ENCODE measurements around the gene PKP3. TPM values are rescaled to one million over a fixed set of nuclear protein-coding genes. Genes with fewer than 3 reads are reported as not detected.
"Not testable (repeated sequence)": the region's sequence is repeated elsewhere in the genome, so short reads cannot be mapped to it uniquely, and the experiment has no call there.

PKP3 gene
- total and polyA plus RNA-seq, 12 donors: 0.13 to 3.0 (median 0.72) TPM

DNA sequence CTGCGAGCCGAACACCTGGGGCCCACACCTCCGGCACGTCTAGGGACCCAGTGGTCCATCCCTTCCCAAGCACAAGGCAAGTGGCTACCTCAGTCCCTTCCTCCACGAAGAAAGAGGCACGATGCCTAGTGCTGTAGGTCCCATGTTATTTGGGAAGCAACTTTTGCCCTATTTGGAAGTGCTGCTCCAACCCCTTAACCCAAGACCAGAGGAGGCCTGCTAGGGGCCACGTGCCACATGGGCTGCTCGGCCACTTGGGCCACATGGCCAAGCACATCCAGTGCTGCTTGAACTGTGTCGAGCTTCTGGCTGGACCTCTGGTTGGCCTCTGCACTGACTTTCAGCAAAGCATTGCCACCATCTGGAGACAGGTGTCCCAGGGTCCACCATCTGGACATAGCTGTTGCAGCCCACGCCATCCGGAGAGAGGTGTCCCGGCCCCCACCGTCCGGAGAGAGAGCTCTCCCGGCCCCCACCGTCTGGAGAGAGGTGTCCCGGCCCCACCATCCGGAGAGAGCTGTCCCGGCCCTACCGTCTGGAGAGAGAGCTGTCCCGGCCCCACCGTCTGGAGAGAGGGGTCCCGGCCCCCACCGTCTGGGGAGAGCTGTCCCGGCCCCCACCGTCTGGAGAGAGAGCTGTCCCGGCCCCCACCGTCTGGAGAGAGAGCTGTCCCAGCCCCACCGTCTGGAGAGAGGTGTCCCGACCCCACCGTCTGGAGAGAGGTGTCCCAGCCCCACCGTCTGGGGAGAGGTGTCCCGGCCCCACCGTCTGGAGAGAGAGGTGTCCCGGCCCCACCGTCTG is 31.2 kb upstream of the PKP3 start:
- no peaks in the 10 kb centered on the region for H3K36me3 ChIP-seq
- H3K9me3 ChIP-seq: peaks cover 0 to 16% (median 0%) of the 10 kb centered on the region in 11 donors
- TF ChIP-seq, protein P1, sequence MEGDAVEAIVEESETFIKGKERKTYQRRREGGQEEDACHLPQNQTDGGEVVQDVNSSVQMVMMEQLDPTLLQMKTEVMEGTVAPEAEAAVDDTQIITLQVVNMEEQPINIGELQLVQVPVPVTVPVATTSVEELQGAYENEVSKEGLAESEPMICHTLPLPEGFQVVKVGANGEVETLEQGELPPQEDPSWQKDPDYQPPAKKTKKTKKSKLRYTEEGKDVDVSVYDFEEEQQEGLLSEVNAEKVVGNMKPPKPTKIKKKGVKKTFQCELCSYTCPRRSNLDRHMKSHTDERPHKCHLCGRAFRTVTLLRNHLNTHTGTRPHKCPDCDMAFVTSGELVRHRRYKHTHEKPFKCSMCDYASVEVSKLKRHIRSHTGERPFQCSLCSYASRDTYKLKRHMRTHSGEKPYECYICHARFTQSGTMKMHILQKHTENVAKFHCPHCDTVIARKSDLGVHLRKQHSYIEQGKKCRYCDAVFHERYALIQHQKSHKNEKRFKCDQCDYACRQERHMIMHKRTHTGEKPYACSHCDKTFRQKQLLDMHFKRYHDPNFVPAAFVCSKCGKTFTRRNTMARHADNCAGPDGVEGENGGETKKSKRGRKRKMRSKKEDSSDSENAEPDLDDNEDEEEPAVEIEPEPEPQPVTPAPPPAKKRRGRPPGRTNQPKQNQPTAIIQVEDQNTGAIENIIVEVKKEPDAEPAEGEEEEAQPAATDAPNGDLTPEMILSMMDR (IDR thresholded peaks at IDR 0.05): no peak
- no peak for ATAC-seq
- no peak for DNase-seq
- H3K27ac ChIP-seq: no peak overlapping the region
- no peaks in the 10 kb centered on the region for H3K4me1 ChIP-seq
- no peak overlapping the region for H3K4me3 ChIP-seq
- WGBS, 2 donors: 81 to 84% methylated on average over 24 to 36 of the region's 36 CpGs
- intact Hi-C loops (cut with DNase I): loop anchor here in 3 of 10 donors (10.0 kb wide), 2 partner anchors 82 to 108 kb away; partner anchors contain the start of gene ANO9 (in 1 of the 3)
- peaks cover 8 to 41% (median 38%) of the 10 kb centered on the region in 7 donors for H3K27me3 ChIP-seq

GRCh38 chr11:363443-363805 is 30.6 kb upstream of the PKP3 start:
- intact Hi-C loops (cut with DNase I): loop anchor here in 3 of 10 donors (10.0 kb wide), 2 partner anchors 81 to 109 kb away; partner anchors contain the start of gene ANO9 (in 1 of the 3)
- H3K4me1 ChIP-seq, H3K27ac ChIP-seq, H3K4me3 ChIP-seq, DNase-seq, H3K36me3 ChIP-seq, ATAC-seq: not testable (repeated sequence)
- Histone ChIP-seq H3K27me3 (peaks cover 8 to 47% (median 44%) of the 10 kb centered on the region in 7 donors), H3K9me3 (peaks cover 0 to 16% (median 0%) of the 10 kb centered on the region in 11 donors)
- 75 to 79% methylated on average over 21 to 22 of the region's 22 CpGs for WGBS, 2 donors

GRCh38 chr11:363948-364761 is 29.9 kb upstream of the PKP3 start:
- Histone ChIP-seq H3K36me3 (no peaks in the 10 kb centered on the region), H3K4me1 (peaks cover 0 to 10% (median 8%) of the 10 kb centered on the region in 9 donors), H3K4me3 (no peak overlapping the region), H3K9me3 (peaks cover 0 to 16% (median 0%) of the 10 kb centered on the region in 11 donors), H3K27me3 (peaks cover 8 to 52% (median 50%) of the 10 kb centered on the region in 7 donors), H3K27ac (no peak overlapping the region)
- DNase-seq (no peak), ATAC-seq (peak in 4 of 8 donors; percentile 25 to 57 (median 38))
- intact Hi-C loops (cut with DNase I): loop anchor here in 3 of 10 donors (10.0 kb wide), 2 partner anchors 81 to 109 kb away; partner anchors contain the start of gene ANO9 (in 1 of the 3)
- WGBS, 2 donors: 70 to 71% methylated on average over 24 of the region's 24 CpGs
- TF ChIP-seq, protein P1 (IDR thresholded peaks at IDR 0.05): peak in 3 of 9 donors; percentile 4 to 39 (median 12)

DNA sequence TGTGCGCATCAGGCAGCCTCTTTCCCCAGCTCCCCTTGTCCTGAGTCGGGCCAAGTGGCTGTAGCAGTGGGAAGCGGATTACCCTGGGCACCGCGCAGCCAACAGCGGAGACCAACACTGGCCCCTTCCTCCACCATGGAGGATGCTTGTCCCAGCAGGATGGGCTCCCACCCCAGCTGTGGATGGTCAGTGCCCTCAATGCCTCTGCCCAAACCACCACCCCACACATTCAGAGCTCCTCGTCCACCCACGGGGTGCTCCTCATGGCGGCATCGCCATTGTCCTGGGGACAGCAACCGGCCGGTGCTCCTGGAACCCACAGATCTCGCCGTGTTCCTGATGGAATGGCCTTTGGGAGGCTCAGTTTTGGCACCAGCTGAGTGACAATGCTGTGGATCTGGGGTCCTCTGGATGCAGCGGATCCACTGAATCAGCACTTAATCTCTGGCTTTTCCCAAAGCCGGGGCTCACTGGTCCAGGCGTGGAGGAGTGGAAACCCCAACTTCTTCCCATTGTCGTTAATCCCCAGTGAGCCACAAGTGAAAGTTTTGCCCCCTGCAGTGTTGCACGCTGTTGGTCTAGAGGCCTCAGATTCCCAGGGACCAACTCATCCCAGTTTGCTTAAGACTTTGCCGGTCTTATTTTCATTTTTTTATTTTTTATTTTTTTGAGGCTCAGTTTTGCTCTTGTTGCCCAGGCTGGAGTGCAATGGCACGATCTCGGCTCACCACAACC is 28.9 kb upstream of the PKP3 start:
- peaks cover 8 to 55% (median 52%) of the 10 kb centered on the region in 7 donors for H3K27me3 ChIP-seq
- peaks cover 0 to 10% (median 8%) of the 10 kb centered on the region in 9 donors for H3K4me1 ChIP-seq
- WGBS, 2 donors: 89 to 90% methylated on average over 22 of the region's 22 CpGs
- DNase-seq: no peak
- H3K36me3 ChIP-seq: no peaks in the 10 kb centered on the region
- intact Hi-C loops (cut with DNase I): loop anchor here in 3 of 10 donors (10.0 kb wide), 2 partner anchors 80 to 110 kb away; partner anchors contain the start of gene ANO9 (in 1 of the 3)
- TF ChIP-seq, protein P1 (IDR thresholded peaks at IDR 0.05): no peak
- no peak for ATAC-seq
- H3K9me3 ChIP-seq: peaks cover 0 to 16% (median 0%) of the 10 kb centered on the region in 11 donors
- no peak overlapping the region for H3K4me3 ChIP-seq
- H3K27ac ChIP-seq: no peak overlapping the region

Measured in heart right ventricle (tissue), 16 donors.